ENCODE results near the gene CS.

The CS gene

DNA sequence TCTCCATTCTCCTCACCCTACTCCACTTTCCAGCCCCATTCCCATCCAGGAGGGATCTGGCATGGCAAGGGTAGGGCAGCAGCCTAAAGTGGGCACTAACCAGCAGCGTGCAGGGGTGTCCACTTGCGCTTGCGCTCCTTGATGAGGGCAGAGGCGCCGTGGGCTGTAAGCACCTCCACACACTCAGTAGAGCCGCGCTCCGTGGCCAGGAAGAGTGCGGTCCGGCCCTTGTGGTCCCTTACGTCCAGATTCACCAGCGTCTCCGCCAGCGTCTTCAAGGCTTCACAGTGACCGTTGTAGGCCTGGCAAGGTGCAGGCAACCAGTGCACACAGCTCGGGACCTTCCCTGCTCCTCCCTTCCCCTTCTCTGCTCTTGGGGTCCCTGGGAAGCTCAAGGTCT lies 52.2 kb downstream of the CS start:
- no peak for DNase-seq (ENCODE audit: low read depth in 3 of 3)

GRCh38 chr12:56244494-56244893 lies 55.6 kb downstream of the CS start:
- DNase-seq (ENCODE audit: low read depth in 3 of 3): no peak

GRCh38 chr12:56243731-56244181 lies 56.4 kb downstream of the CS start:
- no peak for DNase-seq (ENCODE audit: low read depth in 3 of 3)

GRCh38 chr12:56242986-56243385 lies 57.1 kb downstream of the CS start:
- DNase-seq (ENCODE audit: low read depth in 3 of 3): no peak

- DNase-seq (ENCODE audit: low read depth in 3 of 3): no peak
Observed at GRCh38 chr12:56241424-56242303, 58.5 kb downstream of the CS start.

- no peak for DNase-seq (ENCODE audit: low read depth in 3 of 3)
Observed at GRCh38 chr12:56237552-56237951, 62.6 kb downstream of the CS start.

DNA sequence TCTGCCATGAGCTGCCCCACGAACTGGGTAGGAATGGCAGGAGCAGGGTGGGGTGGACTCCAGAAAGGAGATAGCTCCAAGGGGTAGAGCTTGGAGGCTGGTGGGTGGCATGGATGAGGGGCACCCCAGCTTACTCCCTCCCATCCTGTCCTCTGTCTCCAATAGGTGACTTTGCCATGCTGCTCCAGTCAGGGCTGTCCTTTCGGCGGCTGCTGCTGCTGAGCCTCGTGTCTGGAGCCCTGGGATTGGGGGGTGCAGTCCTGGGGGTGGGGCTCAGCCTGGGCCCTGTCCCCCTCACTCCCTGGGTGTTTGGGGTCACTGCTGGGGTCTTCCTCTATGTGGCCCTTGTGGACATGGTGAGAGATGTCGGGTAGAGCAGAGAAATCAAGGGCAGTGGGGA lies 63.1 kb downstream of the CS start:
- DNase-seq (ENCODE audit: low read depth in 3 of 3): no peak

DNA sequence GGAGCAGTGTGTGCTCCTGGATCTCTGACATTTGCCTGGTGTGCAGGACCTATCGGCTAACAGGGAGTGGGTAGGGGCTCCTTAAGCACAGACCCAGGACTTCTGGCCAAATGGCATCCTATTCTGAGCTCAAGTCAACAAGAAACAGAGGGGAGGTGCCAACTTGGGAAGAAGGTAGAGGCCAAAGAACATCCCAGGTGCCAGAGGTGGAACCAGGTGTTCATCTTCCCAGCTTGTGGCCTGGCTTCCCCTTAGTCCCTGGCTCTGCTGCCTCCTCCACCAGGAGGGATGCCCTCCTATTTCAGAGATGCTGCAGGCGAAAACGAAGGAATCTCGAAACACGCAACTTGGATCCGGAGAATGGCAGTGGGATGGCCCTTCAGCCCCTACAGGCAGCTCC lies 64.0 kb downstream of the CS start:
- no peak for DNase-seq (ENCODE audit: low read depth in 3 of 3)

- no peak for DNase-seq (ENCODE audit: low read depth in 3 of 3)
Observed at GRCh38 chr12:56234746-56235436, 65.2 kb downstream of the CS start.

- no peak for DNase-seq (ENCODE audit: low read depth in 3 of 3)
Observed at GRCh38 chr12:56231184-56231582, 68.9 kb downstream of the CS start.

DNA sequence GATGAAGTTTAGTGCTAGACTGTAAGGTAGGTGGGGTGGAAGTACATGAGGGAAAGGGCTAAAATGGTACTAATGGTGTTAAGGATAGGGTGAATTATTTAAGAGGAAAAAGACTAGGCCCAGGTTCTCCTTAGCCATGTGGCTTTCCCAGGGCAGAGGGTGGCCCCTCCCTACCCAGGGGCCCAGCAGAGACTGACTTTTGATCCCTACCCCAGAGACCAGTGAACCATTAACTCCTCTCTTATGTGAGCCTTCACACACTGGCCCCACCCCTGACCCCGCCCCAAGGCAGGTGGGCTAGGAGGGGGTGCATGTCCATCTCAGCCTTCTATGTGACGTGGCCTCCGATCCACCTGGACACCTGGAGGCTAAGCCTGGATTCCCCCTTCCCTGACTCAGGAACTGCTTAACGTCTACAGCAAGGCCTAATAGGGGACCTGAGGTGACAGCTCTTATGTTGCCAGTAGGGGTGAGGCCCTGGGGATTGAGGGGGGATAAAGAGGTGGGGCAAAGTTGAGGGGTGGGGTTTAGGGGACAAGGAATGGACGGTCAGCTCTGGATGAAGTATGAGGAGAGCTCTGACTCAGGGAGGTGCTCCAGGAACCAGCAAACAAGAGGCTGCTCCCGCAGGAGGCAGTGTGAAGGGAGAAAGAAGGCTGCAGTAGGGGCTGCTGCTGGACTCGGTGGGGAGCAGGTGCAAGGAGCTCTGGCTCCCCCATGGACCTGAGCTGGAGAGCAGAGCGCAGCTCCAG lies 69.5 kb downstream of the CS start:
- no peak for DNase-seq (ENCODE audit: low read depth in 3 of 3)

- no peak for DNase-seq (ENCODE audit: low read depth in 3 of 3)
Observed at GRCh38 chr12:56229916-56230431, 70.2 kb downstream of the CS start, which contains the start of gene SLC39A5. TSS of gene SLC39A5 (plus strand) at chr12:56230051. CDS start at chr12:56231275, 1,224 bp downstream.

- DNase-seq (ENCODE audit: low read depth in 3 of 3): no peak
Observed at GRCh38 chr12:56229082-56229481, 71.0 kb downstream of the CS start.

DNA sequence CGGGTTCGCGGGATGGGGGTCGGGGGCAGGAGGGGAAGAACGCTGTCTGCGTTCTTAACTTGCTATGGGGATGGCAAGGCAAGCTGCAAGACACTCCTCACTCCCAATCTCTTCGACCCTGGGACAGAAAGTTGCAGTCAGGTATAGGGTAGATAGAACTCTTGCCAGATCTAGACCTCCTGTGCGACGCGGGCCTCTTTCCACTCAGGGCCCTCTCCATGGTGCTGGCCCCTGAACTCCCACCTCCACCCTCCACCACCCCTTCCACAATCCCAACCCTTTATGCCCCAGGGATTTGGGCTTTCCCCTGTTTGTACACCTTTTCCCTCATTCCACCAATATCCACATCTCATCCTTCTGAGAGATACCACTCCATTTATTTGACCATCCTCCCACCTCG lies 75.2 kb downstream of the CS start:
- DNase-seq (ENCODE audit: low read depth in 3 of 3): no peak

GRCh38 chr12:56224102-56224701 lies 75.9 kb downstream of the CS start, which contains the start of gene NABP2:
TSS of gene NABP2 (plus strand) at chr12:56224342. CDS start at chr12:56224857, 515 bp downstream.
- DNase-seq (ENCODE audit: low read depth in 3 of 3): peak; percentile 92 to 94 (median 93)

- DNase-seq (ENCODE audit: low read depth in 3 of 3): no peak
Observed at GRCh38 chr12:56223571-56224101, 76.5 kb downstream of the CS start.

DNA sequence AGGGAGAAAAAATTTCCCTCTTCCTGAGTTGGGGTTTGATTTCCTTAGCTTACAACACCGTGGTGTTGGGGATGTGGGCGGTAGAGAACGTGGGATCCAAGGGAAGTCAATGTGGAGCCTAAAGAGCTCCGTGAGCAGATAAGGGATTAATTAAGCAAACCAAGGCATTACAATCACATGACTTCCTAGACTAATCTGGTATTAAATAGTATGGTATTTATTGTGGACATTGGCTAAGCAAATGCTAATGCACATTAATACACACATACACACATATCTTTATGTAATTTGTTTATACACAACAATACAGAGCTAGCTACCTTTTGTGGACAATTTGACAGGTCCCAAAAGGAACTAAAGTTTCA lies 77.6 kb downstream of the CS start:
- no peak for DNase-seq (ENCODE audit: low read depth in 3 of 3)

GRCh38 chr12:56221757-56222530 lies 78.2 kb downstream of the CS start, which contains the start of gene RNF41:
TSS of gene RNF41 (minus strand) at chr12:56221922. CDS start at chr12:56214047, 7,875 bp downstream.
- DNase-seq (ENCODE audit: low read depth in 3 of 3): peak; percentile 81 to 91 (median 81)

Measured in stimulated activated CD4-positive, alpha-beta T cell treated with anti-CD3 and anti-CD28 coated beads, TNF-alpha, amount 100 ng/mL, for 48 hours (primary cell).